ENCODE measurements around the gene THAP10. TPM values are rescaled to one million over a fixed set of nuclear protein-coding genes. Genes with fewer than 3 reads are reported as not detected.

The THAP10 gene
- polyA plus RNA-seq, 1 donor from 2014 or later, result 6.6 TPM

DNA sequence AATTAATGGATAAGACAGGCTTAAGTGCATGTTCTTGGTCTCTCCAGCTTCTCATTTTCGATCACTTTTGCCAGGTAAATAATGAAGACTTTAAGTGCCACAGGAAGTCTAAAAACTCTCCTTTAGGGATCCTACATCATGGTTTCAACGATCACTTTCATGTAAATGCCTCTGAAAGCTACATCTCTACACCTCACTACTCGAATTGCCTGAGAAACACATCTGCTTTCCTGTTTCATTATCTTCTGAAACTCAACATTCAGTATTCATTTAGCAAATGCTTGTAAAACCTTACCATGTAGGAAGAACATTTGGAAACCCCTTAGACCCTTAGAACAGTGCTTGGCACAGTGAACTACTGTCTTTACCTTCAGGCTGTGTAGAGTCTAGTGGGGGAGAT is 16.2 kb downstream of the THAP10 start:
- no peak overlapping the region for H3K9ac ChIP-seq (ENCODE audit: low read length)
- no peaks in the 10 kb centered on the region for H3K27me3 ChIP-seq (ENCODE audit: insufficient read depth, low read depth, low read length)
- no peak overlapping the region for H2AFZ ChIP-seq (ENCODE audit: low read depth, low read length)
- H4K20me1 ChIP-seq (ENCODE audit: insufficient read depth), result no peaks in the 10 kb centered on the region
- H3K27ac ChIP-seq (ENCODE audit: low read length), result no peak overlapping the region
- H3K9me3 ChIP-seq (ENCODE audit: low read length), result no peaks in the 10 kb centered on the region
- no peaks in the 10 kb centered on the region for H3K79me2 ChIP-seq (replicated peaks; ENCODE audit: insufficient read depth, low read length)
- no peaks in the 10 kb centered on the region for H3F3A ChIP-seq (ENCODE audit: insufficient read depth, low read length, poor library complexity, severe bottlenecking)
- no peak overlapping the region for H3K4me2 ChIP-seq (ENCODE audit: low read length)
- H3K4me3 ChIP-seq (ENCODE audit: low read length), result no peak overlapping the region
- TF ChIP-seq RAD21 (conservative IDR thresholded peaks at IDR 0.05) (no peak), EP300 (conservative IDR thresholded peaks at IDR 0.05; ENCODE audit: poor library complexity, severe bottlenecking) (no peak), POLR2AphosphoS5 (IDR thresholded peaks at IDR 0.05) (no peak), MXI1 (conservative IDR thresholded peaks at IDR 0.05; ENCODE audit: poor library complexity, severe bottlenecking) (no peak), TAF1 (IDR thresholded peaks at IDR 0.05; ENCODE audit: low read depth) (no peak), SMC3 (conservative IDR thresholded peaks at IDR 0.05; ENCODE audit: poor library complexity) (no peak), EZH2 (IDR thresholded peaks at IDR 0.05; ENCODE audit: borderline replicate concordance, insufficient read depth, low read length, poor library complexity, severe bottlenecking) (no peak)
- TF ChIP-seq, protein P1, sequence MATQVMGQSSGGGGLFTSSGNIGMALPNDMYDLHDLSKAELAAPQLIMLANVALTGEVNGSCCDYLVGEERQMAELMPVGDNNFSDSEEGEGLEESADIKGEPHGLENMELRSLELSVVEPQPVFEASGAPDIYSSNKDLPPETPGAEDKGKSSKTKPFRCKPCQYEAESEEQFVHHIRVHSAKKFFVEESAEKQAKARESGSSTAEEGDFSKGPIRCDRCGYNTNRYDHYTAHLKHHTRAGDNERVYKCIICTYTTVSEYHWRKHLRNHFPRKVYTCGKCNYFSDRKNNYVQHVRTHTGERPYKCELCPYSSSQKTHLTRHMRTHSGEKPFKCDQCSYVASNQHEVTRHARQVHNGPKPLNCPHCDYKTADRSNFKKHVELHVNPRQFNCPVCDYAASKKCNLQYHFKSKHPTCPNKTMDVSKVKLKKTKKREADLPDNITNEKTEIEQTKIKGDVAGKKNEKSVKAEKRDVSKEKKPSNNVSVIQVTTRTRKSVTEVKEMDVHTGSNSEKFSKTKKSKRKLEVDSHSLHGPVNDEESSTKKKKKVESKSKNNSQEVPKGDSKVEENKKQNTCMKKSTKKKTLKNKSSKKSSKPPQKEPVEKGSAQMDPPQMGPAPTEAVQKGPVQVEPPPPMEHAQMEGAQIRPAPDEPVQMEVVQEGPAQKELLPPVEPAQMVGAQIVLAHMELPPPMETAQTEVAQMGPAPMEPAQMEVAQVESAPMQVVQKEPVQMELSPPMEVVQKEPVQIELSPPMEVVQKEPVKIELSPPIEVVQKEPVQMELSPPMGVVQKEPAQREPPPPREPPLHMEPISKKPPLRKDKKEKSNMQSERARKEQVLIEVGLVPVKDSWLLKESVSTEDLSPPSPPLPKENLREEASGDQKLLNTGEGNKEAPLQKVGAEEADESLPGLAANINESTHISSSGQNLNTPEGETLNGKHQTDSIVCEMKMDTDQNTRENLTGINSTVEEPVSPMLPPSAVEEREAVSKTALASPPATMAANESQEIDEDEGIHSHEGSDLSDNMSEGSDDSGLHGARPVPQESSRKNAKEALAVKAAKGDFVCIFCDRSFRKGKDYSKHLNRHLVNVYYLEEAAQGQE (IDR thresholded peaks at IDR 0.05; ENCODE audit: borderline replicate concordance), result no peak
- TF ChIP-seq, protein P2, sequence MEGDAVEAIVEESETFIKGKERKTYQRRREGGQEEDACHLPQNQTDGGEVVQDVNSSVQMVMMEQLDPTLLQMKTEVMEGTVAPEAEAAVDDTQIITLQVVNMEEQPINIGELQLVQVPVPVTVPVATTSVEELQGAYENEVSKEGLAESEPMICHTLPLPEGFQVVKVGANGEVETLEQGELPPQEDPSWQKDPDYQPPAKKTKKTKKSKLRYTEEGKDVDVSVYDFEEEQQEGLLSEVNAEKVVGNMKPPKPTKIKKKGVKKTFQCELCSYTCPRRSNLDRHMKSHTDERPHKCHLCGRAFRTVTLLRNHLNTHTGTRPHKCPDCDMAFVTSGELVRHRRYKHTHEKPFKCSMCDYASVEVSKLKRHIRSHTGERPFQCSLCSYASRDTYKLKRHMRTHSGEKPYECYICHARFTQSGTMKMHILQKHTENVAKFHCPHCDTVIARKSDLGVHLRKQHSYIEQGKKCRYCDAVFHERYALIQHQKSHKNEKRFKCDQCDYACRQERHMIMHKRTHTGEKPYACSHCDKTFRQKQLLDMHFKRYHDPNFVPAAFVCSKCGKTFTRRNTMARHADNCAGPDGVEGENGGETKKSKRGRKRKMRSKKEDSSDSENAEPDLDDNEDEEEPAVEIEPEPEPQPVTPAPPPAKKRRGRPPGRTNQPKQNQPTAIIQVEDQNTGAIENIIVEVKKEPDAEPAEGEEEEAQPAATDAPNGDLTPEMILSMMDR (IDR thresholded peaks at IDR 0.05; ENCODE audit: poor library complexity, severe bottlenecking), result no peak
- H3K36me3 ChIP-seq (ENCODE audit: insufficient read depth, low read length), result no peaks in the 10 kb centered on the region
- H3K9me2 ChIP-seq (ENCODE audit: insufficient read depth, low read length), result no peaks in the 10 kb centered on the region

DNA sequence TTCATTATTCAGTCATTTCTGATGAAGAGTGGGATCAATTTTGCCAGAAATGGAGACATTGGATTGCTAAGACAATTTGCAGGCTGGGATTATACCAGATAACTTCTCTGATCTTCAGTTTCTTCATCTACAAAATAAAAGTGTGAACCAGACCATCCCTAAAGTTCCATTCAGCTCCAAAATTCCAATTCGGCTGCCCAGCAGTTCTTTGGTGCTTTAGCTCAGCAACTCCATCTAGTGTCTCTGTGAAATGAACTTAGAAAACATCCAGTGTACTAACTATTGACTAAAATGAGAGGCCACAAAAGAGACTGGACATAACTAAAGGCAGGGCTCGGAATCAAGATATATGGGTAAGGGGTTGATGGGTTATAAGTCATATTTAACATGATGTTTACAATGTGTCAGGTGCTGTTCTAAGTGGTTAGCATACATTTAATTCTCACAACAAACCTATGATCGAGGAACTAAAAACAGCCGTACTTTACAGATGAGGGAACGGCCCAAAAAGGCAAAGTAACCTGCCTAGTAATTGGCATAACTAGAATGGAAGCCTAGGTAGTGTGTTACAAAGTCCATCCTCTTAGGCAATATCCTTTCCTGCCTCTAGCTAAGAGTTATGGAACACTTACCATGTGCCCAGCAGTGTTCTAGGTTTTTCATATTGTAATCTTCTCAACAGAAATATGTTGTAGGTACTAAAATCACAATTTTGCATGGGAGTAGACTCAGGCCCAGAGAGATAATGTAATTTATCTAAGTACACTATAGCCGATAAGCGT is 17.0 kb downstream of the THAP10 start:
- no peak overlapping the region for H3K4me3 ChIP-seq (ENCODE audit: low read length)
- H3K9ac ChIP-seq (ENCODE audit: low read length), result no peak overlapping the region
- H3F3A ChIP-seq (ENCODE audit: insufficient read depth, low read length, poor library complexity, severe bottlenecking), result no peaks in the 10 kb centered on the region
- no peaks in the 10 kb centered on the region for H3K9me3 ChIP-seq (ENCODE audit: low read length)
- H3K9me2 ChIP-seq (ENCODE audit: insufficient read depth, low read length), result no peaks in the 10 kb centered on the region
- H2AFZ ChIP-seq (ENCODE audit: low read depth, low read length), result no peak overlapping the region
- H3K4me2 ChIP-seq (ENCODE audit: low read length), result no peak overlapping the region
- no peak overlapping the region for H3K27ac ChIP-seq (ENCODE audit: low read length)
- H3K27me3 ChIP-seq (ENCODE audit: insufficient read depth, low read depth, low read length), result no peaks in the 10 kb centered on the region
- TF ChIP-seq, protein P1 (IDR thresholded peaks at IDR 0.05; ENCODE audit: borderline replicate concordance), result no peak
- TF ChIP-seq, protein P2 (IDR thresholded peaks at IDR 0.05; ENCODE audit: poor library complexity, severe bottlenecking), result peak; percentile 27
- TF ChIP-seq EP300 (conservative IDR thresholded peaks at IDR 0.05; ENCODE audit: poor library complexity, severe bottlenecking) (no peak), TAF1 (IDR thresholded peaks at IDR 0.05; ENCODE audit: low read depth) (no peak), MXI1 (conservative IDR thresholded peaks at IDR 0.05; ENCODE audit: poor library complexity, severe bottlenecking) (no peak)
- H3K36me3 ChIP-seq (ENCODE audit: insufficient read depth, low read length), result no peaks in the 10 kb centered on the region
- no peaks in the 10 kb centered on the region for H4K20me1 ChIP-seq (ENCODE audit: insufficient read depth)
- H3K79me2 ChIP-seq (replicated peaks; ENCODE audit: insufficient read depth, low read length), result no peaks in the 10 kb centered on the region

Measured in neural cell (in vitro differentiated cells).